ENCODE data around the gene GRK6. TPM values are rescaled to one million over a fixed set of nuclear protein-coding genes. Genes with fewer than 3 reads are reported as not detected.

GRK6 gene
- total and polyA plus RNA-seq, 2 of the 4 experiments (the other 2 are of a cell fraction) = 25.3 to 30.1 TPM

GRCh38 chr5:177450667-177451424 lies 24.4 kb downstream of the GRK6 start:
- peaks cover 4% of the 10 kb centered on the region; the same call in 1 of the 2 replicates for H3K9me1 ChIP-seq (ENCODE audit: insufficient read depth, low read length)
- dilution Hi-C loops (cut with HindIII; ENCODE audit: low sequenced_read_pairs, unreplicated experiment) (no loop called here), in situ Hi-C loops (cut with MboI; ENCODE audit: low sequenced_read_pairs) (no loop called here), intact Hi-C loops (cut with micrococcal nuclease) (no loop called here)
- H4K91ac ChIP-seq (ENCODE audit: insufficient read depth, low read depth, low read length) = no peak overlapping the region
- H3K4me1 ChIP-seq (ENCODE audit: control insufficient read depth, insufficient read depth, low read length) = peaks cover 17% of the 10 kb centered on the region
- H2AK9ac ChIP-seq (replicated peaks; ENCODE audit: low read depth, low read length, poor library complexity) = peak overlapping the region; percentile 62
- ChIA-PET CTCF (interaction anchor here (5.2 kb wide), 1 partner anchor 47 kb away, joined by 44 read pairs; no protein-coding TSS in a partner anchor), POLR2A (ENCODE audit: unreplicated experiment) (no interaction called here)
- no peak for DNase-seq
- H4K5ac ChIP-seq (ENCODE audit: low read depth, low read length) = no peak overlapping the region
- no peak overlapping the region for H3K23ac ChIP-seq (ENCODE audit: low read depth, low read length)
- H3K18ac ChIP-seq (ENCODE audit: low read depth, low read length) = no peak overlapping the region
- no peak overlapping the region for H2AK5ac ChIP-seq (ENCODE audit: low read depth, low read length)
- no peak overlapping the region for H2AFZ ChIP-seq (replicated peaks; ENCODE audit: low read length, poor library complexity)
- no peak overlapping the region for H2BK20ac ChIP-seq (ENCODE audit: low read depth, low read length)
- H3K4ac ChIP-seq (ENCODE audit: low read depth, low read length) = no peak overlapping the region
- H3K36me3 ChIP-seq (ENCODE audit: control insufficient read depth, insufficient read depth, low read length) = no peaks in the 10 kb centered on the region
- no peak for ATAC-seq (ENCODE audit: low read depth)
- H3K4me2 ChIP-seq (ENCODE audit: low read depth, low read length) = no peak overlapping the region
- peaks cover 23% of the 10 kb centered on the region for H4K20me1 ChIP-seq (ENCODE audit: insufficient read depth, low read length)
- H3K27ac ChIP-seq (ENCODE audit: insufficient read depth, low read length) = no peak overlapping the region
- H3K14ac ChIP-seq (replicated peaks; ENCODE audit: low read depth, low read length) = no peak overlapping the region
- peaks cover 0 to 4% of the 10 kb centered on the region in 2 experiments; a peak in 1 of 4 replicates for H3K79me1 ChIP-seq (ENCODE audit: low read depth in 1 of 2, low read length in 2 of 2)
- no peak overlapping the region for H3K4me3 ChIP-seq (ENCODE audit: insufficient read depth, low read depth, low read length)
- no TSS peak for BruUV-seq (replicated peaks)
- no peaks in the 10 kb centered on the region for H3K9me3 ChIP-seq (ENCODE audit: control insufficient read depth, insufficient read depth, low read length)
- no peak overlapping the region for H2BK120ac ChIP-seq (ENCODE audit: low read depth, low read length)
- no peak overlapping the region for H3K56ac ChIP-seq (ENCODE audit: extremely low read depth, insufficient read depth, low read length)
- H2BK15ac ChIP-seq (ENCODE audit: low read depth, low read length) = no peak overlapping the region
- H3K27me3 ChIP-seq (ENCODE audit: control insufficient read depth, insufficient read depth, low read length) = no peaks in the 10 kb centered on the region
- H4K8ac ChIP-seq (ENCODE audit: low read depth in 2 of 2, low read length in 2 of 2) = no peak overlapping the region
- 88% methylated on average over 6 of the region's 10 CpGs; no CpG with 5 or more reads in 1 of the 2 experiments for WGBS, 2 experiments (ENCODE audit: extremely low coverage in 2 of 2, insufficient read length in 1 of 2)
- no peak overlapping the region for H2BK5ac ChIP-seq (ENCODE audit: low read depth, low read length, poor library complexity, severe bottlenecking)
- no peak overlapping the region for H3K9ac ChIP-seq (ENCODE audit: low read depth, low read length)
- TF ChIP-seq FOS (IDR thresholded peaks at IDR 0.05; ENCODE audit: low read depth, low read length) (no peak), ELK1 (IDR thresholded peaks at IDR 0.05; ENCODE audit: borderline replicate concordance, low read depth, low read length) (no peak), RCOR1 (IDR thresholded peaks at IDR 0.05; ENCODE audit: insufficient replicate concordance, low read length) (no peak), MAFK (IDR thresholded peaks at IDR 0.05; ENCODE audit: low read depth, low read length) (no peak), NFE2L2 (IDR thresholded peaks at IDR 0.05; ENCODE audit: low read depth, low read length) (no peak), CEBPB (IDR thresholded peaks at IDR 0.05; ENCODE audit: low read depth, low read length) (no peak), MAZ (IDR thresholded peaks at IDR 0.05; ENCODE audit: borderline replicate concordance, low read depth, low read length) (no peak), POLR2A (IDR thresholded peaks at IDR 0.05; ENCODE audit: low read depth, low read length) (no peak), BHLHE40 (IDR thresholded peaks at IDR 0.05; ENCODE audit: low read depth, low read length) (no peak), RAD21 (IDR thresholded peaks at IDR 0.05; ENCODE audit: low read length) (no peak), MXI1 (IDR thresholded peaks at IDR 0.05; ENCODE audit: borderline replicate concordance, low read depth, low read length) (no peak), USF2 (IDR thresholded peaks at IDR 0.05; ENCODE audit: low read depth, low read length) (no peak), SMC3 (IDR thresholded peaks at IDR 0.05; ENCODE audit: low read depth, low read length) (no peak), RFX5 (IDR thresholded peaks at IDR 0.05; ENCODE audit: low read depth, low read length) (no peak), CTCF (conservative IDR thresholded peaks at IDR 0.05; ENCODE audit: low read depth, low read length) (no peak)
